ENCODE results near the gene HIGD1A. TPM values are rescaled to one million over a fixed set of nuclear protein-coding genes. Genes with fewer than 3 reads are reported as not detected.
A peak's percentile ranks its signal among the peaks of the same experiment; 100 is the strongest.

Gene HIGD1A
- total and polyA plus RNA-seq, 2 of the 8 experiments (the other 6 are each of a cell fraction or from before 2014, with no cell fraction given), result 67.3 to 95.4 TPM

DNA sequence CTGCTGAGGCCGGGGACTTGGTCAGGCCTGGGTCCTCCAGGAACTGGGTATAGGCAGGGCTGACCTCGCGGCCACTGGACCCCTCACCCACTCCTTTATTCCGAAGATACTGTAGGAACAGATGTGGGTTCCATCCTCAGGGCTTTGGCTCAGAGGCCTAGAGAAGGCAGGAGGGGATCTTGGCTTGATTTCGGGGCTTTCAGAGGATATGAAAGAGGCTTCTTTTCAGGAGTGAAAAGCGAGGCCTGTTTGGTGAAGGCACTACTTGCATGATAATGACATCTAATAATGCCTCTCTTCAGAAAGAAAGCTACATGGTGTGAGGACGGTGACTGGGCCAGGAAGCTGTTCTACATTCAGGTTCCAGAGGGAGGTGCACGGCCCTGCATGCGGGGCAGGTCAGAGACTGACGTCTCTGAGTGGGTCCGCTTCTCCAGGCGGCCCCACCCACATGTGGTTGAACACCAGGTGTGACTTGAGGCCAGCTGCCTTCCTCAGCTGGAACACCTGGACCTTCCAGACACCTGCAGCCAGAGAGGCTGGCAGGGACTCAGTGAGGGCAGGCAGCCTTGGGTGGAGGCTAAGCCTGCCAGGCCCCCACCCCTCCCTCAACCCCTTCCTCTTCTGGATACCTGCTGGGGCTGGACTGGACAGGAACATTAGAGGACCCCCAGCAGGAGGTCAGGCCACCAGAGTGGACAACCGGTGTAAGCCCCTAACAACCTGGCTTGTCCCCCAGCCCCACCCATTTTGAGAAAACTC is 70.6 kb downstream of the HIGD1A start:
- Histone ChIP-seq H3K4me2 (ENCODE audit: insufficient read depth in 1 of 2, low read depth in 2 of 2, low read length in 2 of 2) (peak overlapping the region; percentile 9 to 12; a peak in 2 of 4 replicates), H2BK120ac (replicated peaks; ENCODE audit: low read depth, low read length) (no peak overlapping the region), H3K14ac (ENCODE audit: insufficient read length) (no peak overlapping the region), H4K20me1 (replicated peaks in 1 of 2; ENCODE audit: control insufficient read depth in 1 of 2, insufficient read depth in 2 of 2, low read length in 2 of 2) (no peaks in the 10 kb centered on the region), H3K23me2 (ENCODE audit: low read depth, low read length) (no peaks in the 10 kb centered on the region), H4K5ac (ENCODE audit: insufficient read length, low read depth, low read length) (no peak overlapping the region), H2BK5ac (ENCODE audit: low read depth, low read length) (peak overlapping the region; percentile 88; the same call in 1 of the 2 replicates), H2BK20ac (ENCODE audit: low read length) (peak overlapping the region; percentile 100; the same call in 1 of the 2 replicates), H2AK5ac (ENCODE audit: low read depth, low read length) (0 out of 2 replicates have a peak overlapping the region, but pooled peaks have one; percentile 20), H3K4ac (replicated peaks; ENCODE audit: insufficient read length, low read depth, low read length) (no peak overlapping the region), H3K18ac (ENCODE audit: extremely low read depth, low read length) (peak overlapping the region; percentile 95), H3K56ac (replicated peaks; ENCODE audit: insufficient read length, low read depth, low read length) (no peak overlapping the region), H2BK15ac (ENCODE audit: low read length) (peak overlapping the region; percentile 61; the same call in 1 of the 2 replicates), H3K27me3 (replicated peaks in 1 of 4; ENCODE audit: control insufficient read depth in 3 of 4, extremely low read depth in 1 of 4, insufficient read depth in 3 of 4, low read length in 3 of 4) (0 out of 7 replicates have a peak, but pooled peaks cover 0 to 3% (median 0%) of the 10 kb centered on the region in 4 experiments), H3K36me3 (ENCODE audit: control insufficient read depth in 2 of 4, insufficient read depth in 4 of 4, low read length in 3 of 4) (no peaks in the 10 kb centered on the region), H3K23ac (ENCODE audit: insufficient read length) (no peak overlapping the region), H3K79me1 (ENCODE audit: low read depth, low read length) (no peaks in the 10 kb centered on the region), H4K91ac (replicated peaks; ENCODE audit: insufficient read length, low read length) (peak overlapping the region; percentile 94), H2BK12ac (ENCODE audit: low read depth, low read length) (peak overlapping the region; percentile 86; the same call in 1 of the 2 replicates), H3K4me3 (ENCODE audit: extremely low read depth in 1 of 4, insufficient read depth in 2 of 4, low read depth in 3 of 4, low read length in 4 of 4) (no peak overlapping the region), H3K9me3 (ENCODE audit: insufficient read depth in 2 of 2, low read depth in 1 of 2, low read length in 1 of 2) (no peaks in the 10 kb centered on the region), H2AFZ (ENCODE audit: low read length) (no peak overlapping the region), H4K8ac (ENCODE audit: extremely low read depth, insufficient read depth, low read length) (no peak overlapping the region), H3K9ac (replicated peaks in 1 of 4; ENCODE audit: extremely low read depth in 1 of 4, low read depth in 3 of 4, low read length in 3 of 4) (no peak overlapping the region), H3K4me1 (replicated peaks in 1 of 4; ENCODE audit: control insufficient read depth in 3 of 4, insufficient read depth in 4 of 4, low read length in 3 of 4) (peaks cover 0 to 33% (median 18%) of the 10 kb centered on the region in 4 experiments; a peak in 5 of 7 replicates), H3K27ac (ENCODE audit: low read depth, low read length) (no peak overlapping the region), H3K79me2 (ENCODE audit: control insufficient read depth in 1 of 2, insufficient read depth in 2 of 2, low read length in 2 of 2) (no peaks in the 10 kb centered on the region)
- CTCF ChIA-PET (ENCODE audit: partially characterized antibody), result interaction anchor here (0.6 to 4.6 kb wide), 12 partner anchors 8 to 155 kb away, joined by 3 to 28 read pairs (median 3); no protein-coding TSS in a partner anchor
- peak in 1 of 2 experiments; percentile 49 for DNase-seq (ENCODE audit: low read depth in 1 of 2, low spot score in 2 of 2)
- WGBS, 2 experiments (ENCODE audit: extremely low coverage in 1 of 2, insufficient coverage in 1 of 2, insufficient read length in 1 of 2, insufficient replicate concordance in 2 of 2, low coverage in 1 of 2, low lambda C conversion rate in 2 of 2, missing lambda C conversion rate in 1 of 2), result 59% methylated on average over 13 of the region's 13 CpGs; no CpG with 5 or more reads in 1 of the 2 experiments
- TF ChIP-seq FOSL1 (IDR thresholded peaks at IDR 0.05; ENCODE audit: insufficient read depth, low read depth, low read length) (no peak), E2F6 (IDR thresholded peaks at IDR 0.05) (no peak), YY1 (IDR thresholded peaks at IDR 0.05; ENCODE audit: low read depth, low read length) (no peak)
- POLR2A ChIA-PET (ENCODE audit: partially characterized antibody), result interaction anchor here (1.0 to 1.3 kb wide), 4 partner anchors 12 to 82 kb away, joined by 3 to 6 read pairs (median 4); no protein-coding TSS in a partner anchor
- FAIRE-seq, result peak; percentile 42

All from H1 (cell line).